GM19328 (cell line): ENCODE results near the gene CEP95.

ENCODE experiments used
- ATAC-seq: cut with Tn5 transposase; IDR thresholded peaks from one replicate; pipeline ENCODE4 v1.9.1; 2021; ENCODE audit warnings: mild to moderate bottlenecking, moderate library complexity; ENCODE audit not compliant: unreplicated experiment

CEP95 gene

GRCh38 chr17:64515829-64516228 lies 9.1 kb downstream of the CEP95 start:
- ATAC-seq: no peak

GRCh38 chr17:64519601-64520000 lies 12.8 kb downstream of the CEP95 start:
- no peak for ATAC-seq

- no peak for ATAC-seq
Observed at GRCh38 chr17:64520359-64520758, 13.6 kb downstream of the CEP95 start.

GRCh38 chr17:64527914-64528313 lies 21.1 kb downstream of the CEP95 start:
- ATAC-seq: no peak

GRCh38 chr17:64529221-64529620 lies 22.4 kb downstream of the CEP95 start:
- ATAC-seq: no peak

- no peak for ATAC-seq
Observed at GRCh38 chr17:64531955-64532371, 25.2 kb downstream of the CEP95 start.

GRCh38 chr17:64532409-64532808 lies 25.6 kb downstream of the CEP95 start:
- ATAC-seq: no peak

- no peak for ATAC-seq
Observed at GRCh38 chr17:64533784-64534183, 27.0 kb downstream of the CEP95 start.

GRCh38 chr17:64534187-64534586 lies 27.4 kb downstream of the CEP95 start:
- ATAC-seq: no peak

- ATAC-seq: no peak
Observed at GRCh38 chr17:64535357-64535756, 28.6 kb downstream of the CEP95 start.

GRCh38 chr17:64536913-64537312 lies 30.1 kb downstream of the CEP95 start:
- no peak for ATAC-seq

- no peak for ATAC-seq
Observed at GRCh38 chr17:64537488-64537887, 30.7 kb downstream of the CEP95 start.

GRCh38 chr17:64538508-64539130 lies 31.8 kb downstream of the CEP95 start:
- ATAC-seq: no peak

GRCh38 chr17:64540118-64540776 lies 33.5 kb downstream of the CEP95 start:
- ATAC-seq: no peak

- ATAC-seq: no peak
Observed at GRCh38 chr17:64544742-64545141, 38.0 kb downstream of the CEP95 start.

- no peak for ATAC-seq
Observed at GRCh38 chr17:64546716-64547115, 39.9 kb downstream of the CEP95 start.

- ATAC-seq: no peak
Observed at GRCh38 chr17:64547319-64547718, 40.5 kb downstream of the CEP95 start.

GRCh38 chr17:64551461-64551860 lies 44.7 kb downstream of the CEP95 start:
- ATAC-seq: no peak

GRCh38 chr17:64554028-64554637 lies 47.4 kb downstream of the CEP95 start:
- ATAC-seq: no peak

- no peak for ATAC-seq
Observed at GRCh38 chr17:64555281-64555680, 48.5 kb downstream of the CEP95 start.

- no peak for ATAC-seq
Observed at GRCh38 chr17:64564098-64564497, 57.3 kb downstream of the CEP95 start.

GRCh38 chr17:64565563-64565962 lies 58.8 kb downstream of the CEP95 start:
- ATAC-seq: no peak
